Epithelial cell of esophagus (primary cell): ENCODE results near the gene CKB.

Source experiments
- DNase-seq: peaks from one replicate; pipeline ENCODE4 v3.0.0; 2010; ENCODE audit warnings: low read depth
- H3K4me3 ChIP-seq: 2 replicates; pipeline ENCODE4 v1.5.1; 2011; ENCODE audit warnings: mild to moderate bottlenecking, low read length, control low read depth
- CTCF ChIP-seq: IDR thresholded peaks from 2 replicates; pipeline ENCODE4 v1.5.1; 2011; ENCODE audit warnings: low read depth, mild to moderate bottlenecking, low read length, control low read depth, inconsistent platforms; ENCODE audit not compliant: insufficient read depth; ENCODE audit errors: missing control alignments

Gene CKB

GRCh38 chr14:103530390-103530789 lies 7.8 kb upstream of the CKB start:
- peak overlapping the region; percentile 95 for H3K4me3 ChIP-seq
- peak; percentile 34 for DNase-seq

GRCh38 chr14:103529383-103530365 lies 7.0 kb upstream of the CKB start:
- DNase-seq = no peak
- peak overlapping the region; percentile 95 for H3K4me3 ChIP-seq
- no peak for TF ChIP-seq CTCF

More at GRCh38 chr14:103530390-103530789, 7.8 kb upstream of the CKB start:
- no peak for TF ChIP-seq CTCF

GRCh38 chr14:103528587-103529382 lies 6.2 kb upstream of the CKB start, which contains the start of gene TRMT61A:
Gene TRMT61A (plus strand): TSS chr14:103529196. CDS start chr14:103529979, 783 bp downstream.
- no peak for TF ChIP-seq CTCF
- peak within 1 kb of the TSS; percentile 95 for H3K4me3 ChIP-seq
- peak; percentile 89 for DNase-seq

GRCh38 chr14:103528146-103528586 lies 5.5 kb upstream of the CKB start:
- peak overlapping the region; percentile 77 for H3K4me3 ChIP-seq
- no peak for DNase-seq
- TF ChIP-seq CTCF = no peak

- H3K4me3 ChIP-seq = peak overlapping the region; percentile 77
- no peak for TF ChIP-seq CTCF
- peak; percentile 70 for DNase-seq
These were observed 4.9 kb upstream of the CKB start for GRCh38 chr14:103527408-103528145.

GRCh38 chr14:103526914-103527248 lies 4.3 kb upstream of the CKB start:
- TF ChIP-seq CTCF = no peak
- DNase-seq = no peak
- H3K4me3 ChIP-seq = no peak overlapping the region
